H1 (cell line): ENCODE data around the gene HSF4. TPM values are rescaled to one million over a fixed set of nuclear protein-coding genes. Genes with fewer than 3 reads are reported as not detected.

Experiments
- CTCF ChIA-PET: fragments of 300-600 bp; sonication (Branson Sonifier 250); formaldehyde crosslinking; loops from one replicate; lab custom pipeline; 2021; ENCODE audit not compliant: partially characterized antibody; lab: Charles Lee
- POLR2A ChIA-PET: fragments of 300-600 bp; sonication (Branson Sonifier 250); formaldehyde crosslinking; loops from one replicate; lab custom pipeline; 2021; ENCODE audit warnings: inconsistent platforms; ENCODE audit not compliant: partially characterized antibody; lab: Charles Lee
- DNase-seq, 2 experiments: peaks; one replicate each; pipeline versions ENCODE4 v3.0.0 to v3.0.0-alpha.2; 2010 to 2022; ENCODE audit warnings: low spot score in 2 of 2, low read depth in 1 of 2, mixed read lengths in 1 of 2
- FAIRE-seq: peaks from 2 replicates; lab custom pipeline; 2011; peaks lifted over from hg19 to GRCh38; lab: Jason Lieb, UNC
- H2AFZ ChIP-seq: 2 replicates; pipeline ENCODE4 v1.8.1; 2012; ENCODE audit warnings: low read length, inconsistent platforms
- H2AK5ac ChIP-seq: 2 replicates; pipeline ENCODE4 v1.6.1; 2013; ENCODE audit warnings: low read depth, low read length
- H2BK120ac ChIP-seq: replicated peaks from 2 replicates; pipeline ENCODE3; 2013; ENCODE audit warnings: low read depth, low read length, inconsistent platforms
- H2BK12ac ChIP-seq: 2 replicates; pipeline ENCODE4 v1.6.1; 2013; ENCODE audit warnings: low read depth, low read length
- H2BK15ac ChIP-seq: 2 replicates; pipeline ENCODE4 v1.6.1; 2013; ENCODE audit warnings: low read length
- H2BK20ac ChIP-seq: 2 replicates; pipeline ENCODE4 v1.6.1; 2013; ENCODE audit warnings: low read length
- H2BK5ac ChIP-seq: 2 replicates; pipeline ENCODE4 v1.6.1; 2013; ENCODE audit warnings: low read depth, low read length
- H3K14ac ChIP-seq: 2 replicates; pipeline ENCODE4 v1.6.1; 2013; ENCODE audit warnings: inconsistent platforms; ENCODE audit not compliant: insufficient read length
- H3K18ac ChIP-seq: 2 replicates; pipeline ENCODE4 v1.6.1; 2013; ENCODE audit warnings: low read length; ENCODE audit errors: extremely low read depth
- H3K23ac ChIP-seq: 2 replicates; pipeline ENCODE4 v1.6.1; 2013; ENCODE audit warnings: inconsistent platforms; ENCODE audit not compliant: insufficient read length
- H3K23me2 ChIP-seq: 2 replicates; pipeline ENCODE4 v1.6.1; 2013; ENCODE audit warnings: low read depth, low read length
- H3K27ac ChIP-seq: 2 replicates; pipeline ENCODE4 v1.6.1; 2011; ENCODE audit warnings: low read depth, low read length, inconsistent platforms
- H3K27me3 ChIP-seq, 4 experiments: replicated peaks in 1 of 4; 1 replicate in 1 of 4; 2 replicates in 3 of 4; pipeline versions ENCODE4 v1.6.1 to v1.8.1; 2011 to 2013; ENCODE audit warnings: low read length in 3 of 4, mild to moderate bottlenecking in 3 of 4, inconsistent platforms in 2 of 4, mixed read lengths in 2 of 4, moderate library complexity in 1 of 4; ENCODE audit not compliant: control insufficient read depth in 3 of 4, insufficient read depth in 3 of 4; ENCODE audit errors: extremely low read depth in 1 of 4
- H3K36me3 ChIP-seq, 4 experiments: 2 replicates each; pipeline versions ENCODE4 v1.6.1 to v1.8.1; 2011 to 2013; ENCODE audit warnings: mild to moderate bottlenecking in 4 of 4, low read length in 3 of 4, moderate library complexity in 2 of 4, control low read depth in 1 of 4, inconsistent platforms in 1 of 4; ENCODE audit not compliant: insufficient read depth in 4 of 4, control insufficient read depth in 2 of 4
- H3K4ac ChIP-seq: replicated peaks from 2 replicates; pipeline ENCODE3; 2013; ENCODE audit warnings: low read length, low read depth, mixed read lengths, inconsistent platforms; ENCODE audit not compliant: insufficient read length
- H3K4me1 ChIP-seq, 4 experiments: replicated peaks in 1 of 4; 1 replicate in 1 of 4; 2 replicates in 3 of 4; pipeline versions ENCODE4 v1.6.1 to v1.8.1; 2011 to 2013; ENCODE audit warnings: low read length in 3 of 4, inconsistent platforms in 2 of 4, mixed read lengths in 1 of 4; ENCODE audit not compliant: insufficient read depth in 4 of 4, control insufficient read depth in 3 of 4
- H3K4me2 ChIP-seq, 2 experiments: 2 replicates each; pipeline versions ENCODE4 v1.6.1 to v1.8.1; 2011 to 2013; ENCODE audit warnings: low read depth in 2 of 2, low read length in 2 of 2, control low read depth in 1 of 2, inconsistent platforms in 1 of 2, mild to moderate bottlenecking in 1 of 2; ENCODE audit not compliant: insufficient read depth in 1 of 2
- H3K4me3 ChIP-seq, 4 experiments: fragments of 200-600, 300-600 bp in 1 of 4; sonication (generic), shearing (Covaris generic), sonication (Bioruptor Twin) in 1 of 4; 2 replicates each; pipeline versions ENCODE4 v1.5.1 to v1.8.1; 2011 to 2016; ENCODE audit warnings: low read length in 4 of 4, low read depth in 3 of 4, control low read depth in 2 of 4, inconsistent platforms in 2 of 4, mild to moderate bottlenecking in 2 of 4, mixed read lengths in 1 of 4, moderate library complexity in 1 of 4; ENCODE audit not compliant: insufficient read depth in 2 of 4; ENCODE audit errors: extremely low read depth in 1 of 4
- H3K56ac ChIP-seq: replicated peaks from 2 replicates; pipeline ENCODE3; 2013; ENCODE audit warnings: low read depth, mild to moderate bottlenecking, mixed read lengths, low read length, inconsistent platforms; ENCODE audit not compliant: insufficient read length
- H3K79me1 ChIP-seq: 2 replicates; pipeline ENCODE4 v1.6.1; 2013; ENCODE audit warnings: low read depth, low read length, control low read depth
- H3K79me2 ChIP-seq, 2 experiments: 2 replicates each; pipeline versions ENCODE4 v1.6.1 to v1.8.1; 2012 to 2013; ENCODE audit warnings: low read length in 2 of 2, mild to moderate bottlenecking in 2 of 2, inconsistent platforms in 1 of 2; ENCODE audit not compliant: insufficient read depth in 2 of 2, control insufficient read depth in 1 of 2
- H3K9ac ChIP-seq, 4 experiments: replicated peaks in 1 of 4; 1 replicate in 1 of 4; 2 replicates in 3 of 4; pipeline versions ENCODE4 v1.6.1 to v1.8.1; 2011 to 2013; ENCODE audit warnings: low read depth in 3 of 4, low read length in 3 of 4, control low read depth in 2 of 4, mild to moderate bottlenecking in 2 of 4, moderate library complexity in 2 of 4, inconsistent platforms in 1 of 4; ENCODE audit errors: extremely low read depth in 1 of 4
- H3K9me3 ChIP-seq, 2 experiments: 2 replicates each; pipeline versions ENCODE4 v1.6.1 to v1.8.1; 2012 to 2013; ENCODE audit warnings: mild to moderate bottlenecking in 2 of 2, moderate library complexity in 2 of 2, control low read depth in 1 of 2, inconsistent platforms in 1 of 2, low read depth in 1 of 2, low read length in 1 of 2, mixed read lengths in 1 of 2; ENCODE audit not compliant: insufficient read depth in 2 of 2
- H4K20me1 ChIP-seq, 2 experiments: replicated peaks in 1 of 2; 2 replicates each; pipeline versions ENCODE3 to v1.8.1; 2011 to 2013; ENCODE audit warnings: inconsistent platforms in 2 of 2, low read length in 2 of 2, mild to moderate bottlenecking in 1 of 2; ENCODE audit not compliant: insufficient read depth in 2 of 2, control insufficient read depth in 1 of 2
- H4K5ac ChIP-seq: 2 replicates; pipeline ENCODE4 v1.6.1; 2013; ENCODE audit warnings: low read length, low read depth, mixed read lengths, inconsistent platforms; ENCODE audit not compliant: insufficient read length
- H4K8ac ChIP-seq: 2 replicates; pipeline ENCODE4 v1.8.0; 2013; ENCODE audit warnings: mild to moderate bottlenecking, moderate library complexity, low read length, inconsistent platforms; ENCODE audit not compliant: insufficient read depth; ENCODE audit errors: extremely low read depth
- H4K91ac ChIP-seq: replicated peaks from 2 replicates; pipeline ENCODE3; 2013; ENCODE audit warnings: low read length, mixed read lengths, inconsistent platforms; ENCODE audit not compliant: insufficient read length
- CREB1 ChIP-seq: IDR thresholded peaks from 2 replicates; pipeline ENCODE4 v1.6.1; 2012; ENCODE audit warnings: inconsistent platforms
- TAF1 ChIP-seq: IDR thresholded peaks from 2 replicates; pipeline ENCODE4 v1.6.1; 2011; ENCODE audit warnings: mild to moderate bottlenecking, low read depth, low read length
- WGBS, 2 experiments: shearing (Covaris generic) in 1 of 2; methylation state at CpG; one replicate each; pipeline versions ENCODE4 v1.1.6 to v1.1.7; 2013 to 2015; ENCODE audit warnings: low lambda C conversion rate in 2 of 2, mixed read lengths in 2 of 2, inconsistent platforms in 1 of 2, low coverage in 1 of 2, missing lambda C conversion rate in 1 of 2; ENCODE audit not compliant: insufficient replicate concordance in 2 of 2, insufficient coverage in 1 of 2, insufficient read length in 1 of 2; ENCODE audit errors: extremely low coverage in 1 of 2, missing lambda C conversion rate in 1 of 2; 5-methylcytosine and 5-hydroxymethylcytosine counted together
- polyA plus RNA-seq, 7 experiments: library from polyadenylated mRNA; depleted of rRNA in 3 of 7; stranded (reverse) in 5 of 7; unstranded in 2 of 7; fragments of >200 nt in 5 of 7; fragments of 200-250 nt in 2 of 7; gene quantifications; 1 replicate in 5 of 7; 2 replicates in 1 of 7; 4 replicates in 1 of 7; pipeline versions ENCODE4 v1.2.1 to v1.2.3, GENCODE V29; 2011 to 2013; ENCODE audit warnings: missing spikeins in 2 of 7, mixed read lengths in 2 of 7
- total RNA-seq: library from RNA; stranded (reverse); fragmentation: NEBNext Ultra II Directional; extraction: Animal tissue kit (Norgen Biotek cat#: 25700); gene quantifications from 2 replicates; pipeline ENCODE4 v1.2.1, GENCODE V29; 2021

Gene HSF4
- total and polyA plus RNA-seq, 2 of the 8 experiments (the other 6 are each of a cell fraction or from before 2014, with no cell fraction given): 0.14 TPM; not detected in 1

DNA sequence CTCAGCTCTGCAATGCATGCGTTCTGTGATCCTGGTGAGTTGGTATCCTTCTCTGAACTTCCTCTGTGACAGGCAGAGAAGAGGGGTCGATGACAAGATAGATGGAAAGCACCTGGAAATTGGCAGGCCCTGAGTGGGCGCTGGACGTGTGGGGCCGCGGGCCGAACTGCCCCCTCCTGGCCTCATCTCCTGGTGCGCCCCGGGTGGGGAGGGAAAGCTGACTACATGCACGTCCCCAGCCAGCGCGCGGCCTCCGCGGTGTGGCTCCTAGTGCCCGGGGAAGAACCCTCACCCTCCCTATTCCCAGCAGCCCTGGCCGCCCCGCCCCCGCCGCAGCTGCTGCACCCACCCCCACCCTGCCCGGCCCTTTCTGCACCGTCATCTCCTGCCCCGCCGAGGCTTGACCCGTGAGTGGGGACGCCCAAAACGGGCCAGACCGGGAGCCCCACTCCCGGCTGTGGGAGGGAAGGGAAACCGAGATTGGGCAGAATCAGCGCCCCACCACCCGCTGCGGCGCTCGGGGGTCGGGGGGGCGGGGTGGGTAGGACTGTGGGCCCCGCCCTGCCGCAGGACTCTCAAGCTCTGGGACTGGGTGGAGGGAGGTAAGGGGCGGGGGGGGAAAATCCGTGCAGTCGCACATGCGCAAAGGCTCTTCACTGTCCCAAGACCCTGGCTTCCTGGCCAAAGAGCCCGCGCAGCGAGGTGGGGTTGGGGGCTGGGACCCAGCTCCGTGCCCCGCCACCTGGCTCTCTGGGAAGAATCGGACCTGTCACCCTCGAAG is 5.8 kb downstream of the HSF4 start, which contains the start of gene NOL3:
Gene NOL3, plus strand, starts transcription at position 371 of the 781 bp plus-strand sequence.
- H3K27me3 ChIP-seq: peaks cover 77 to 97% (median 95%) of the 10 kb centered on the region in 4 experiments
- H2BK12ac ChIP-seq: peak within 1 kb of the TSS; percentile 71; the same call in 1 of the 2 replicates
- H3K4me2 ChIP-seq: peak within 1 kb of the TSS; percentile 79 to 89
- peak within 1 kb of the TSS; percentile 17 to 65 (median 50) for H3K4me3 ChIP-seq
- CTCF ChIA-PET: interaction anchor here (0.6 to 19.3 kb wide), 22 partner anchors 9 to 253 kb away, joined by 3 to 291 read pairs (median 5); partner anchors contain the start of genes B3GNT9, CES3, ELMO3 and EXOC3L1
- H2AFZ ChIP-seq: peak within 1 kb of the TSS; percentile 67; the same call in 1 of the 2 replicates
- no peak within 1 kb of the TSS for H4K5ac ChIP-seq
- 0 out of 2 replicates have a peak within 1 kb of the TSS, but pooled peaks have one; percentile 69 for H2AK5ac ChIP-seq
- H4K20me1 ChIP-seq: peaks cover 5 to 20% of the 10 kb centered on the region in 2 experiments
- H3K18ac ChIP-seq: peak within 1 kb of the TSS; percentile 68
- no peak within 1 kb of the TSS for H3K23ac ChIP-seq
- H3K36me3 ChIP-seq: no peaks in the 10 kb centered on the region
- H3K4me1 ChIP-seq: peaks cover 0 to 43% (median 29%) of the 10 kb centered on the region in 4 experiments; a peak in 6 of 7 replicates
- no peak within 1 kb of the TSS; a peak in 1 of 7 replicates for H3K9ac ChIP-seq
- peaks cover 21% of the 10 kb centered on the region for H3K23me2 ChIP-seq
- no peak within 1 kb of the TSS for H3K27ac ChIP-seq
- DNase-seq (peak in 1 of 2 experiments; percentile 79), FAIRE-seq (no peak)
- no peak within 1 kb of the TSS for H2BK120ac ChIP-seq
- 2% methylated on average over 27 of the region's 50 CpGs; no CpG with 5 or more reads in 1 of the 2 experiments for WGBS, 2 experiments
- H2BK5ac ChIP-seq: no peak within 1 kb of the TSS
- peaks cover 2% of the 10 kb centered on the region; the same call in 1 of the 2 replicates for H3K79me1 ChIP-seq
- no peaks in the 10 kb centered on the region for H3K79me2 ChIP-seq
- POLR2A ChIA-PET: interaction anchor here (0.7 to 2.7 kb wide), 8 partner anchors 10 to 792 kb away, joined by 3 to 11 read pairs (median 4); partner anchors contain the start of genes ELMO3, FBXL8 and TRADD
- H3K56ac ChIP-seq: peak within 1 kb of the TSS; percentile 34
- no peak within 1 kb of the TSS for H3K4ac ChIP-seq
- H3K14ac ChIP-seq: no peak within 1 kb of the TSS
- H4K91ac ChIP-seq: no peak within 1 kb of the TSS
- H3K9me3 ChIP-seq: no peaks in the 10 kb centered on the region
- no peak within 1 kb of the TSS; the same call in 1 of the 2 replicates for H2BK20ac ChIP-seq
- peak within 1 kb of the TSS; percentile 81; the same call in 1 of the 2 replicates for H2BK15ac ChIP-seq
- peak within 1 kb of the TSS; percentile 81 for H4K8ac ChIP-seq
- TF ChIP-seq TAF1: no peak
- TF ChIP-seq CREB1: no peak
